Suprapubic skin (tissue), 4 donors: ENCODE measurements around the gene ITGAE. TPM values are rescaled to one million over a fixed set of nuclear protein-coding genes. Genes with fewer than 3 reads are reported as not detected.

Experiments
- DNase-seq, 2 donors: peaks; one replicate each; pipeline ENCODE4 v3.0.0-alpha.2; 2019; ENCODE audit warnings: low spot score in 2 of 2
- H3K27ac ChIP-seq: fragments of 200-600 bp; sonication (generic); one replicate; pipeline ENCODE4 v1.5.1; 2019
- H3K27me3 ChIP-seq: fragments of 200-600 bp; sonication (generic); one replicate; pipeline ENCODE4 v1.5.1; 2019
- H3K36me3 ChIP-seq: fragments of 200-600 bp; sonication (generic); one replicate; pipeline ENCODE4 v1.5.1; 2019
- H3K4me1 ChIP-seq: fragments of 200-600 bp; sonication (generic); one replicate; pipeline ENCODE4 v1.5.1; 2019
- H3K4me3 ChIP-seq: fragments of 200-600 bp; sonication (generic); one replicate; pipeline ENCODE4 v1.5.1; 2019; ENCODE audit warnings: mild to moderate bottlenecking
- H3K9me3 ChIP-seq: fragments of 200-600 bp; sonication (generic); one replicate; pipeline ENCODE4 v1.5.1; 2019
- CTCF ChIP-seq, 2 donors: fragments of 200-600 bp in 1 of 2; fragments of 450-650 bp in 1 of 2; sonication (generic) in 1 of 2; IDR thresholded peaks; one replicate each; pipeline ENCODE4 v1.5.1; 2016 to 2019; ENCODE audit warnings: antibody characterized with exemption in 2 of 2, mild to moderate bottlenecking in 1 of 2, moderate library complexity in 1 of 2
- EP300 ChIP-seq: sonication (generic); formaldehyde crosslinking; IDR thresholded peaks from one replicate; pipeline ENCODE4 v1.6.1; 2017; ENCODE audit warnings: antibody characterized with exemption
- POLR2A ChIP-seq, 2 donors: fragments of 450-650 bp; IDR thresholded peaks; one replicate each; pipeline ENCODE4 v1.6.1; 2017; ENCODE audit warnings: antibody characterized with exemption in 2 of 2, mild to moderate bottlenecking in 2 of 2, moderate library complexity in 2 of 2
- POLR2AphosphoS5 ChIP-seq, 3 donors: sonication (generic); formaldehyde crosslinking; IDR thresholded peaks; one replicate each; pipeline ENCODE4 v1.6.1; 2017; ENCODE audit warnings: antibody characterized with exemption in 3 of 3
- WGBS: methylation state at CpG from one replicate; pipeline ENCODE4 v1.1.5; 2018; 5-methylcytosine and 5-hydroxymethylcytosine counted together
- total RNA-seq, 4 donors: library from RNA; depleted of rRNA; stranded (reverse); fragments of >200 nt; gene quantifications; one replicate each; pipeline ENCODE4 v1.1.0, GENCODE V29; 2016

ITGAE gene
- total RNA-seq = 10 to 100 TPM; 14.0 to 20.7 (median 14.4) TPM

GRCh38 chr17:3800362-3801271 lies at the start of gene ITGAE:
ITGAE (minus strand) TSS chr17:3801188; CDS start chr17:3801144, 44 bp downstream.
- no peaks in the 10 kb centered on the region for H3K9me3 ChIP-seq
- H3K4me3 ChIP-seq = no peak within 1 kb of the TSS
- TF ChIP-seq EP300 (no peak), POLR2A (IDR thresholded peaks at IDR 0.05) (no peak), CTCF (IDR thresholded peaks at IDR 0.05) (no peak)
- no peaks in the 10 kb centered on the region for H3K36me3 ChIP-seq
- H3K4me1 ChIP-seq = peaks cover 4% of the 10 kb centered on the region
- DNase-seq = peak in 1 of 2 donors; percentile 24
- no peak within 1 kb of the TSS for H3K27ac ChIP-seq
- WGBS = 74% methylated on average over 12 of the region's 17 CpGs
- no peaks in the 10 kb centered on the region for H3K27me3 ChIP-seq

DNA sequence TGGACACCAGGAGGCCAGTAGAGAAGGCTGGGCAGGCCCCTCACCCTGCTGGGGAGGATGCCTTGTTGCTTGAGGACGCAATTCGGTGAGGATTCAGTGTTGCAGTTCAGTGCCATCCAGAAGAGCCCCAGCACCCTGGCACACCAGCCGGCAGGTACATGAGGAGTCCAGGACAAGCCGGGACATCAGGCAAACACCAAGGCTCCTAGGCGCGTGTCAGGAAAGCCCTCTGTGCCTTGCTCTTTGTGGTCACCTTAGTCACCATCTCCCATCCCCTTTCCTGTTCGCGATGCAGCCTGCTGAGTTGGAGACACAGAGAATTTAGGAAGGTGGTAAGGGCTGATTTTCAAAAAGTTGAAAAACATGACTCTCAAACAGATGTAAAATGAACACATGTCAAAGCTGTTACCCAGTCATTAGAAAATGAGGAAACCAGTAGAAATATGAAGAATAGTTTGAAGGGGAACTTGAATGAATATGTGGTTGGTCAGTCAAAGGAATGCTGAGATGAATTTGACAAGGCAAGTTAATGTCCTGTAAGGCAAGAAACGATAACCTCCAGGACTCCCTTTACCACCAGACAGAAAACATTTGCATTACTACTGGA lies 47.3 kb upstream of the ITGAE start:
- no peaks in the 10 kb centered on the region for H3K9me3 ChIP-seq
- H3K36me3 ChIP-seq = peaks cover 5% of the 10 kb centered on the region
- no peak overlapping the region for H3K4me3 ChIP-seq
- H3K27me3 ChIP-seq = no peaks in the 10 kb centered on the region
- DNase-seq = peak in 1 of 2 donors; percentile 35
- H3K4me1 ChIP-seq = peaks cover 24% of the 10 kb centered on the region
- WGBS = 76% methylated on average over 9 of the region's 9 CpGs
- no peak for TF ChIP-seq POLR2AphosphoS5 (IDR thresholded peaks at IDR 0.05)
- no peak for TF ChIP-seq CTCF (IDR thresholded peaks at IDR 0.05)
- TF ChIP-seq EP300 = no peak
- no peak for TF ChIP-seq POLR2A (IDR thresholded peaks at IDR 0.05)
- no peak overlapping the region for H3K27ac ChIP-seq

DNA sequence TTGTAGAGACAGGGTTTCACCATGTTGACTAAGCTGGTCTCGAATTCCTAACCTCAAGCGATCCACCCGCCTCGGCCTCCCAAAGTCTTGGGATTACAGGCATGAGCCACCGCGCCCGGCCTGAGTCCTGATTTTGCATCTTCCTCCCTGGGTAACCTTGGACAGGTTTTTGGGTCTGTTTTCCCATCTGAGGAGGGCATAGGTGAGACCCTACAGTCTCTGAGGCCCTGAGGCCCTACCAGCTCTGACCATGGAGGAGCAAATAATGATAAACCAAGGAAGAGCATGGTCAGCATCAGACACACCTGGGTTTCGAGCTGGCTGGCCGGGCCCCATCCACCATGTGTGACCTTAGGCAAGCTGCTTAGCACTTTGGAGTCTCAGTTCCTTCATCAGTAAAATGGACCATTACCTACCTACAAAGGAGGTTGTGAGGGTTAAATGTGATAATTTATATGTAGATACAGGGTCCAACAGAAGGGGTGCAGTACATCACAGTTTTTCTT lies 46.2 kb upstream of the ITGAE start:
- no peak for TF ChIP-seq CTCF (IDR thresholded peaks at IDR 0.05)
- TF ChIP-seq POLR2AphosphoS5 (IDR thresholded peaks at IDR 0.05) = no peak
- no peak for TF ChIP-seq EP300
- no peak for TF ChIP-seq POLR2A (IDR thresholded peaks at IDR 0.05)
- Histone ChIP-seq H3K4me1 (peaks cover 24% of the 10 kb centered on the region), H3K9me3 (no peaks in the 10 kb centered on the region), H3K27me3 (no peaks in the 10 kb centered on the region), H3K36me3 (peaks cover 13% of the 10 kb centered on the region), H3K4me3 (no peak overlapping the region), H3K27ac (no peak overlapping the region)
- WGBS = 96% methylated on average over 9 of the region's 9 CpGs
- DNase-seq = peak in 1 of 2 donors; percentile 44

DNA sequence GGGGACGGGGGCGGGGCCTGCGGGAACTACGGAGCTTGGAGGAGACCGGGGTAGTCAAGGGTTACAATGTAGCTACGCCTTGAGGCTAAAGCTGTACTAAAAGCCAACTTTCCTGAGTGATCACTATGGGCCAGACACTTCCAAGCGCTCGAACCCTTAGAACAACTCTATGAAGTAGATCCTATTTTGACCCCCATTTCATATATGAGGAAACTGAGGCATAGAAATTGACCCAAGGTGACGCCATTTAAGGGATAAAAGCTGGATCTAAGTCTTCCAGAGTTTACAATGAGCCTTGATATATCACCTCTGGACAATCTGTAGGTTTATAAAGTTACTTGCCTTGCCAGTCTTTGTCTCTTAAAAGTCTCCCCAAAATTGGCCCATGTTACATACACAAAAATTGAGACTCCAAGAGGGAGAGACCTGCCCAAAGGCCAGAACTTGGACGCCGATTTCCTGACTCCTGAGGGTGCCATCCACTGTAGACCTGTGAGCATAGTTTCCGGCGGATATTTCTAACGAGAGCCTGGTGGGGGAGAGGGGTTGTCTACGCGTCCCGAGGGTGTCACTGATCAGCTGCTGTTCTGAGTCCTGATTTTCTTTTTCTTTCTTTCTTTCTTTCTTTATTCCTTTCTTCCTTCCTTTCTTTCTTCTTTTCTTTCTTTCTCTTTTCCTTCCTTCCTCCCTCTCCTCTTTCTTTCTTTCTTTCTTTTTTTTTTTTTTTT lies 45.6 kb upstream of the ITGAE start:
- Histone ChIP-seq H3K9me3 (no peaks in the 10 kb centered on the region), H3K36me3 (peaks cover 19% of the 10 kb centered on the region), H3K4me1 (peaks cover 24% of the 10 kb centered on the region), H3K4me3 (peak overlapping the region; percentile 80), H3K27me3 (no peaks in the 10 kb centered on the region), H3K27ac (no peak overlapping the region)
- peak in 1 of 2 donors; percentile 49 for DNase-seq
- 48% methylated on average over 16 of the region's 17 CpGs for WGBS
- TF ChIP-seq POLR2AphosphoS5 (IDR thresholded peaks at IDR 0.05) (no peak), CTCF (IDR thresholded peaks at IDR 0.05) (no peak), EP300 (no peak), POLR2A (IDR thresholded peaks at IDR 0.05) (no peak)
